ENCODE results near the gene KAT8. TPM values are rescaled to one million over a fixed set of nuclear protein-coding genes. Genes with fewer than 3 reads are reported as not detected.
A peak's percentile ranks its signal among the peaks of the same experiment; 100 is the strongest.

Gene KAT8
- total and polyA plus RNA-seq, 4 donors, result 15.9 to 37.4 (median 19.6) TPM

DNA sequence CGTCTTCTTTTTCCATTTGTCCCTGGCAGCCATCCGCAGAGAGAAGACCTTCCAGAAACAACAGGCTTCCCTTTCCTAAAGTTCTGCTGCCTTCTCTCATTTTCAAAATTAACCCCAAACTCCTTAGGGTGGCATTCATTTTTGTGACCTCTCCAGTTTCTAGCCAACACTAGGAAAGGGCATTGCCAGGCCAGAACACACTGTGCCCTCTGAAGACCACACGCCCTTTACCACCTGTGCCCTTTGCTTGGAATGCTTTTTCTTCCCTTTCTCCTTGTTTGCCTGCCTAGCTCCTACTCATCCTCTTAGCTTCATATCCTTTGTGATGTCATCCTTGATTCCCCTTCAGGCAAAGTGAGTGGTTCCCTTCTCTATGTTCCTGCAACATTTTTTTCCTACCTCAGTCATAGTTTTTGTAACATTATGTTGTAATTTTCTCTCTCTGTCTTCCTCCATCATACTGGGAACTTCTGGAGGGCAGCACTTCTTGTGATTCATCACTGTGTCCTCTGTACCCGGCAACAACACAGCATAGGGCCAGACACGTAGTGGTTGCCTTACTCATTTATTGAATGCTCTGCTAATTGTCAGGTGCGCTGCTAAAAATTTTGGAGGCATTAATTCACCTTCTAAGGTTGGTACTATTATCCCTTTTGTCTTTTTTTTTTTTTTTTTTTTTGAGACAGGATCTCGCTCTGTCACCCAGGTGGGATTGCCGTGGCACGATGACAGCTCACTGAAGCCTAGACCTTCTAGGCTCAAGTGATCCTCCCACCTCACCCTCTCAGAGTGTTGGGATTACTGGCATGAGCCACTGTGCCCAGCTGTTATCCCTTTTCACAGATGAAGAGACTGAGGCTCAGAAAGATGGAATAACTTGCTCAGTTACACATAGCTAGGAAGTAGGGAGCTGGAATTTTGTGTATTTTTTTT lies 1.0 kb downstream of the KAT8 start:
- peak overlapping the region; percentile 86 to 94 (median 94) for H3K4me3 ChIP-seq (ENCODE audit: low read depth in 1 of 3, low read length in 3 of 3)
- H3K36me3 ChIP-seq (ENCODE audit: control insufficient read depth in 4 of 4, insufficient read depth in 3 of 4, low read depth in 1 of 4, low read length in 3 of 4), result peaks cover 5 to 23% (median 19%) of the 10 kb centered on the region in 4 donors
- peak overlapping the region; percentile 93 for H3K9ac ChIP-seq (ENCODE audit: low read depth in 1 of 2, low read length in 2 of 2)
- no peak for DNase-seq (ENCODE audit: low spot score)
- WGBS, result 56% methylated on average over 9 of the region's 9 CpGs
- H3K27ac ChIP-seq (ENCODE audit: low read depth in 1 of 2, low read length in 2 of 2), result peak overlapping the region; percentile 95 to 97
- H3K27me3 ChIP-seq (ENCODE audit: control insufficient read depth in 4 of 4, insufficient read depth in 4 of 4, low read length in 3 of 4), result no peaks in the 10 kb centered on the region
- H3K4me1 ChIP-seq (ENCODE audit: control insufficient read depth in 4 of 4, insufficient read depth in 4 of 4, low read length in 3 of 4), result peaks cover 10 to 30% (median 20%) of the 10 kb centered on the region in 4 donors
- TF ChIP-seq RXRA (IDR thresholded peaks at IDR 0.05) (peak in 1 of 2 donors; percentile 40), HNF4A (conservative IDR thresholded peaks at IDR 0.05) (peak in 1 of 2 donors; percentile 11), TAF1 (conservative IDR thresholded peaks at IDR 0.05) (peak; percentile 6)
- TF ChIP-seq, protein P1, sequence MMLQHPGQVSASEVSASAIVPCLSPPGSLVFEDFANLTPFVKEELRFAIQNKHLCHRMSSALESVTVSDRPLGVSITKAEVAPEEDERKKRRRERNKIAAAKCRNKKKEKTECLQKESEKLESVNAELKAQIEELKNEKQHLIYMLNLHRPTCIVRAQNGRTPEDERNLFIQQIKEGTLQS (IDR thresholded peaks at IDR 0.05), result no peak
- TF ChIP-seq, protein P2, sequence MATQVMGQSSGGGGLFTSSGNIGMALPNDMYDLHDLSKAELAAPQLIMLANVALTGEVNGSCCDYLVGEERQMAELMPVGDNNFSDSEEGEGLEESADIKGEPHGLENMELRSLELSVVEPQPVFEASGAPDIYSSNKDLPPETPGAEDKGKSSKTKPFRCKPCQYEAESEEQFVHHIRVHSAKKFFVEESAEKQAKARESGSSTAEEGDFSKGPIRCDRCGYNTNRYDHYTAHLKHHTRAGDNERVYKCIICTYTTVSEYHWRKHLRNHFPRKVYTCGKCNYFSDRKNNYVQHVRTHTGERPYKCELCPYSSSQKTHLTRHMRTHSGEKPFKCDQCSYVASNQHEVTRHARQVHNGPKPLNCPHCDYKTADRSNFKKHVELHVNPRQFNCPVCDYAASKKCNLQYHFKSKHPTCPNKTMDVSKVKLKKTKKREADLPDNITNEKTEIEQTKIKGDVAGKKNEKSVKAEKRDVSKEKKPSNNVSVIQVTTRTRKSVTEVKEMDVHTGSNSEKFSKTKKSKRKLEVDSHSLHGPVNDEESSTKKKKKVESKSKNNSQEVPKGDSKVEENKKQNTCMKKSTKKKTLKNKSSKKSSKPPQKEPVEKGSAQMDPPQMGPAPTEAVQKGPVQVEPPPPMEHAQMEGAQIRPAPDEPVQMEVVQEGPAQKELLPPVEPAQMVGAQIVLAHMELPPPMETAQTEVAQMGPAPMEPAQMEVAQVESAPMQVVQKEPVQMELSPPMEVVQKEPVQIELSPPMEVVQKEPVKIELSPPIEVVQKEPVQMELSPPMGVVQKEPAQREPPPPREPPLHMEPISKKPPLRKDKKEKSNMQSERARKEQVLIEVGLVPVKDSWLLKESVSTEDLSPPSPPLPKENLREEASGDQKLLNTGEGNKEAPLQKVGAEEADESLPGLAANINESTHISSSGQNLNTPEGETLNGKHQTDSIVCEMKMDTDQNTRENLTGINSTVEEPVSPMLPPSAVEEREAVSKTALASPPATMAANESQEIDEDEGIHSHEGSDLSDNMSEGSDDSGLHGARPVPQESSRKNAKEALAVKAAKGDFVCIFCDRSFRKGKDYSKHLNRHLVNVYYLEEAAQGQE (IDR thresholded peaks at IDR 0.05), result peak; percentile 21
- no peaks in the 10 kb centered on the region for H3K9me3 ChIP-seq (ENCODE audit: control insufficient read depth in 4 of 4, low read length in 3 of 4)

DNA sequence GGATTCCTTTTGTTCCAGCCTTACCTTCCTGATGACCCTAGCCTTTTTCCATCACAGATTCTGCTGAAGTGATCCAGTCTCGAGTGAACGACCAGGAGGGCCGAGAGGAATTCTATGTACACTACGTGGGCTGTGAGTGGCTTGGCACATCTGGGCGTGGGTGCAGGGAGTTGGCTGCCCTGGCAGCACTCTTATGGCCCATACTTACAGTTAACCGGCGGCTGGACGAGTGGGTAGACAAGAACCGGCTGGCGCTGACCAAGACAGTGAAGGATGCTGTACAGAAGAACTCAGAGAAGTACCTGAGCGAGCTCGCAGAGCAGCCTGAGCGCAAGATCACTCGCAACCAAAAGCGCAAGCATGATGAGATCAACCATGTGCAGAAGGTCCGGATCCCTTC lies 2.7 kb downstream of the KAT8 start:
- no peak for DNase-seq (ENCODE audit: low spot score)
- WGBS, result 95% methylated on average over 16 of the region's 16 CpGs
- Histone ChIP-seq H3K27me3 (ENCODE audit: control insufficient read depth in 4 of 4, insufficient read depth in 4 of 4, low read length in 3 of 4) (no peaks in the 10 kb centered on the region), H3K9me3 (ENCODE audit: control insufficient read depth in 4 of 4, low read length in 3 of 4) (no peaks in the 10 kb centered on the region), H3K27ac (ENCODE audit: low read depth in 1 of 2, low read length in 2 of 2) (no peak overlapping the region), H3K4me1 (ENCODE audit: control insufficient read depth in 4 of 4, insufficient read depth in 4 of 4, low read length in 3 of 4) (peaks cover 2 to 18% (median 11%) of the 10 kb centered on the region in 4 donors), H3K9ac (ENCODE audit: low read depth in 1 of 2, low read length in 2 of 2) (no peak overlapping the region), H3K36me3 (ENCODE audit: control insufficient read depth in 4 of 4, insufficient read depth in 3 of 4, low read depth in 1 of 4, low read length in 3 of 4) (peaks cover 5 to 28% (median 20%) of the 10 kb centered on the region in 4 donors), H3K4me3 (ENCODE audit: low read depth in 1 of 3, low read length in 3 of 3) (no peak overlapping the region)
- TF ChIP-seq SP1 (IDR thresholded peaks at IDR 0.05), result no peak
- no peak for TF ChIP-seq HNF4A (conservative IDR thresholded peaks at IDR 0.05)
- no peak for TF ChIP-seq FOXA1 (IDR thresholded peaks at IDR 0.05)
- TF ChIP-seq, protein P2 (IDR thresholded peaks at IDR 0.05), result no peak
- no peak for TF ChIP-seq GABPA (IDR thresholded peaks at IDR 0.05 in 1 of 2, conservative IDR thresholded peaks at IDR 0.05 in 1 of 2)
- TF ChIP-seq, protein P1 (IDR thresholded peaks at IDR 0.05), result no peak
- no peak for TF ChIP-seq HNF4G (IDR thresholded peaks at IDR 0.05)
- no peak for TF ChIP-seq RXRA (IDR thresholded peaks at IDR 0.05)
- no peak for TF ChIP-seq FOXA2 (IDR thresholded peaks at IDR 0.05)
- no peak for TF ChIP-seq JUND (IDR thresholded peaks at IDR 0.05)
- no peak for TF ChIP-seq TAF1 (conservative IDR thresholded peaks at IDR 0.05)
